Trophoblast cell (in vitro differentiated cells and primary cell): ENCODE data around the gene MEF2C.

Experiments used
- DNase-seq, 2 donors: peaks; one replicate each; pipeline ENCODE4 v3.0.0-alpha.2; 2016
- H2AFZ ChIP-seq: 2 replicates; pipeline ENCODE4 v1.6.1; 2013; ENCODE audit warnings: low read length, moderate library complexity, mild to moderate bottlenecking; ENCODE audit not compliant: insufficient read depth, poor library complexity
- H2AK5ac ChIP-seq: 2 replicates; pipeline ENCODE4 v1.6.1; 2013; ENCODE audit warnings: mild to moderate bottlenecking, low read length
- H2BK120ac ChIP-seq: 2 replicates; pipeline ENCODE4 v1.6.1; 2013; ENCODE audit warnings: low read length, mild to moderate bottlenecking, moderate library complexity; ENCODE audit not compliant: insufficient read depth, poor library complexity
- H2BK12ac ChIP-seq: 2 replicates; pipeline ENCODE4 v1.6.1; 2013; ENCODE audit warnings: mild to moderate bottlenecking, low read length, moderate library complexity
- H2BK5ac ChIP-seq: 2 replicates; pipeline ENCODE4 v1.6.1; 2013; ENCODE audit warnings: low read length, low read depth, moderate library complexity, mild to moderate bottlenecking; ENCODE audit not compliant: poor library complexity
- H3K14ac ChIP-seq: 2 replicates; pipeline ENCODE4 v1.6.1; 2013; ENCODE audit warnings: mild to moderate bottlenecking, low read length
- H3K18ac ChIP-seq: 2 replicates; pipeline ENCODE4 v1.6.1; 2013; ENCODE audit warnings: mild to moderate bottlenecking, low read length
- H3K23ac ChIP-seq: 2 replicates; pipeline ENCODE4 v1.6.1; 2013; ENCODE audit warnings: low read length
- H3K27ac ChIP-seq: 2 replicates; pipeline ENCODE4 v1.5.1; 2013; ENCODE audit warnings: low read depth, mild to moderate bottlenecking, inconsistent platforms, low read length, moderate library complexity
- H3K27me3 ChIP-seq: 2 replicates; pipeline ENCODE4 v1.6.1; 2013; ENCODE audit warnings: inconsistent platforms, mild to moderate bottlenecking, low read length, moderate library complexity; ENCODE audit not compliant: insufficient read depth
- H3K36me3 ChIP-seq, 2 experiments: 1 replicate in 1 of 2; 2 replicates in 1 of 2; pipeline ENCODE4 v1.6.1; 2013; ENCODE audit warnings: low read length in 2 of 2, mild to moderate bottlenecking in 2 of 2, moderate library complexity in 1 of 2; ENCODE audit not compliant: insufficient read depth in 2 of 2, control insufficient read depth in 1 of 2
- H3K4ac ChIP-seq: 2 replicates; pipeline ENCODE4 v1.6.1; 2013; ENCODE audit warnings: low read depth, mild to moderate bottlenecking, low read length, moderate library complexity
- H3K4me1 ChIP-seq, 2 experiments: 1 replicate in 1 of 2; 2 replicates in 1 of 2; pipeline ENCODE4 v1.6.1; 2013; ENCODE audit warnings: low read length in 2 of 2, mild to moderate bottlenecking in 2 of 2, moderate library complexity in 1 of 2; ENCODE audit not compliant: insufficient read depth in 2 of 2, control insufficient read depth in 1 of 2
- H3K4me2 ChIP-seq: 2 replicates; pipeline ENCODE4 v1.6.1; 2013; ENCODE audit warnings: inconsistent platforms, mild to moderate bottlenecking, low read length, moderate library complexity
- H3K4me3 ChIP-seq: 2 replicates; pipeline ENCODE4 v1.5.1; 2013; ENCODE audit warnings: mild to moderate bottlenecking, low read depth, low read length, inconsistent platforms
- H3K79me1 ChIP-seq: one replicate; pipeline ENCODE4 v1.6.1; 2013; ENCODE audit warnings: low read length
- H3K79me2 ChIP-seq: 2 replicates; pipeline ENCODE4 v1.6.1; 2013; ENCODE audit warnings: low read length, mild to moderate bottlenecking; ENCODE audit not compliant: control insufficient read depth, insufficient read depth, poor library complexity
- H3K9ac ChIP-seq: 2 replicates; pipeline ENCODE4 v1.6.1; 2013; ENCODE audit warnings: mild to moderate bottlenecking, low read length
- H3K9me3 ChIP-seq: 2 replicates; pipeline ENCODE4 v1.6.1; 2013; ENCODE audit warnings: low read depth, mild to moderate bottlenecking, control low read depth, inconsistent platforms, low read length; ENCODE audit not compliant: insufficient read depth
- H4K12ac ChIP-seq: 2 replicates; pipeline ENCODE4 v1.6.1; 2013; ENCODE audit warnings: low read depth, mild to moderate bottlenecking, low read length, moderate library complexity
- H4K8ac ChIP-seq: 2 replicates; pipeline ENCODE4 v1.6.1; 2013; ENCODE audit warnings: low read depth, mild to moderate bottlenecking, low read length, moderate library complexity
- H4K91ac ChIP-seq: one replicate; pipeline ENCODE4 v1.6.1; 2013; ENCODE audit warnings: low read depth, mild to moderate bottlenecking, low read length, moderate library complexity
- WGBS: extraction: QIAGEN DNeasy Blood & Tissue Kit; methylation state at CpG from one replicate; pipeline ENCODE4 v1.1.7; 2013; ENCODE audit warnings: missing lambda C conversion rate; ENCODE audit not compliant: insufficient read length, insufficient coverage; ENCODE audit errors: extremely low coverage; 5-methylcytosine and 5-hydroxymethylcytosine counted together

MEF2C gene

GRCh38 chr5:88824141-88824540 is 58.8 kb downstream of the MEF2C start:
- no CpG with 5 or more reads among the region's 4 CpGs for WGBS
- H3K9ac ChIP-seq: no peak overlapping the region
- no peak overlapping the region for H3K27ac ChIP-seq
- no peak overlapping the region for H4K8ac ChIP-seq
- H3K9me3 ChIP-seq: no peaks in the 10 kb centered on the region
- peaks cover 0 to 4% of the 10 kb centered on the region in 2 experiments for H3K4me1 ChIP-seq
- H4K12ac ChIP-seq: no peak overlapping the region
- H2BK5ac ChIP-seq: no peak overlapping the region
- no peak overlapping the region for H3K23ac ChIP-seq
- H3K4ac ChIP-seq: no peak overlapping the region
- H3K4me2 ChIP-seq: no peak overlapping the region
- no peak overlapping the region for H2BK12ac ChIP-seq
- no peak overlapping the region for H3K18ac ChIP-seq
- H3K79me1 ChIP-seq: no peaks in the 10 kb centered on the region
- no peaks in the 10 kb centered on the region for H3K79me2 ChIP-seq
- DNase-seq: no peak
- no peaks in the 10 kb centered on the region for H3K27me3 ChIP-seq
- no peaks in the 10 kb centered on the region for H3K36me3 ChIP-seq
- no peak overlapping the region for H3K14ac ChIP-seq
- no peak overlapping the region for H2AFZ ChIP-seq
- no peak overlapping the region for H2BK120ac ChIP-seq
- H2AK5ac ChIP-seq: no peak overlapping the region
- no peak overlapping the region for H3K4me3 ChIP-seq
- H4K91ac ChIP-seq: no peak overlapping the region

- Histone ChIP-seq H4K8ac (no peak overlapping the region), H2AK5ac (no peak overlapping the region), H2AFZ (no peak overlapping the region), H3K79me2 (no peaks in the 10 kb centered on the region), H3K36me3 (no peaks in the 10 kb centered on the region), H3K9me3 (no peaks in the 10 kb centered on the region), H2BK5ac (no peak overlapping the region), H2BK12ac (no peak overlapping the region), H3K4ac (no peak overlapping the region), H2BK120ac (no peak overlapping the region), H3K27me3 (no peaks in the 10 kb centered on the region), H4K12ac (no peak overlapping the region), H4K91ac (no peak overlapping the region), H3K4me3 (no peak overlapping the region), H3K4me2 (no peak overlapping the region), H3K4me1 (peaks cover 0 to 4% of the 10 kb centered on the region in 2 experiments), H3K14ac (no peak overlapping the region), H3K79me1 (no peaks in the 10 kb centered on the region), H3K9ac (no peak overlapping the region), H3K27ac (no peak overlapping the region), H3K23ac (no peak overlapping the region), H3K18ac (no peak overlapping the region)
- DNase-seq: no peak
- WGBS: no CpG with 5 or more reads among the region's 1 CpG
These were observed 59.8 kb downstream of the MEF2C start for GRCh38 chr5:88823201-88823600.

- Histone ChIP-seq H2AFZ (no peak overlapping the region), H3K27ac (no peak overlapping the region), H3K18ac (no peak overlapping the region), H3K4ac (no peak overlapping the region), H3K79me1 (no peaks in the 10 kb centered on the region), H3K4me2 (no peak overlapping the region), H2BK120ac (no peak overlapping the region), H4K12ac (no peak overlapping the region), H4K91ac (no peak overlapping the region), H2BK12ac (no peak overlapping the region), H2BK5ac (no peak overlapping the region), H4K8ac (no peak overlapping the region), H3K27me3 (no peaks in the 10 kb centered on the region), H3K79me2 (no peaks in the 10 kb centered on the region), H3K9ac (no peak overlapping the region), H3K4me3 (no peak overlapping the region), H3K4me1 (no peaks in the 10 kb centered on the region), H2AK5ac (no peak overlapping the region), H3K36me3 (no peaks in the 10 kb centered on the region), H3K14ac (no peak overlapping the region), H3K9me3 (no peaks in the 10 kb centered on the region), H3K23ac (no peak overlapping the region)
- WGBS: no CpG with 5 or more reads among the region's 4 CpGs
- no peak for DNase-seq
These were observed 61.8 kb downstream of the MEF2C start for GRCh38 chr5:88821161-88821560.

GRCh38 chr5:88820581-88820980 is 62.4 kb downstream of the MEF2C start:
- Histone ChIP-seq H3K9me3 (no peaks in the 10 kb centered on the region), H3K4me1 (no peaks in the 10 kb centered on the region)
- WGBS: no CpG with 5 or more reads among the region's 2 CpGs

More at GRCh38 chr5:88820581-88820980, 62.4 kb downstream of the MEF2C start:
- Histone ChIP-seq H3K4me2 (no peak overlapping the region), H3K18ac (no peak overlapping the region), H4K8ac (no peak overlapping the region), H3K9ac (no peak overlapping the region), H4K91ac (no peak overlapping the region), H3K27me3 (no peaks in the 10 kb centered on the region), H3K14ac (no peak overlapping the region), H4K12ac (no peak overlapping the region), H3K79me2 (no peaks in the 10 kb centered on the region), H3K4ac (no peak overlapping the region), H2BK120ac (no peak overlapping the region), H2AFZ (no peak overlapping the region), H3K36me3 (no peaks in the 10 kb centered on the region), H3K23ac (no peak overlapping the region), H2BK5ac (no peak overlapping the region), H3K4me3 (no peak overlapping the region), H3K27ac (no peak overlapping the region), H2BK12ac (no peak overlapping the region), H2AK5ac (no peak overlapping the region), H3K79me1 (no peaks in the 10 kb centered on the region)
- no peak for DNase-seq
